GM12873 (cell line): ENCODE measurements around the gene SRA1.

Source experiments
- TF ChIP-seq, protein P1 (sequence below): IDR thresholded peaks from 2 replicates; pipeline ENCODE4 v1.5.1; 2012; ENCODE audit warnings: low read depth, mild to moderate bottlenecking, moderate library complexity, low read length, control low read depth; ENCODE audit not compliant: insufficient read depth; ENCODE audit errors: missing control alignments

Gene SRA1

DNA sequence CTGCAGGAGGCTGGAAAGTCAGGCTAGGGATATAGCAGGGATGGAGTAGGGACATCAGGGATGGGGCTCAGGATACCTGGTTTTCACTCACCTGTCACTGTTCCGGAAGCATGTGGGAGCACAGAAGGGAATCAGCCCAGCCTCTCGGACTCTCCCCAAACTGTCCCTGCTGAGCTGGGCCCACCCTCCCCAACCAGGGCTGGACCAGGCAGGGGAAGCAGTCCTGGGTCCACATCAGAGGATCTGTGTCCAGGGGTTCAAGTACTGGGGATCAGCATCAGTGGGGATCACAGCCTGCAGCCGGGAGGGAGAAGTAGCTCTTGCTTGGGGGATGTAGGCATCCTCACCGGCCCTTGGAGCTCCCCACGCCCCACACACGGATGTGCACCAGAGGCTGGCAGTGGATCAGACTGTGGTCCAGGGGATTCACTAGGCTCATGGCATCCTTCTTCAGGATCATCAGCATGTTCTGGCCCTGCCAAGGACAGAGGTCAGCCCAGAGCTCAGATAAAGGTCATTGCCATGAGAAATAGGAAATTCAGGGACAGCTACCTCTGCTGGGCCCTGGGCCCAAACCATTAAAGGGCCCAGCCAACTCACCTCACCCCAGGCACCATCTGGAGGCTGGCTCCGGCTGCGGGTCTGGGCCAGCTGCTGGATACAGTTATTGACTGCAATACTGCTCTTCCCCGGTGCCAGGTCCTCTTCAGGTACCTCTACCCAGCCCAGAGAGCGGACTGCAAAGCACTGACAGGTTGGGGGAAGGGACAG lies 4.7 kb upstream of the SRA1 start:
- TF ChIP-seq, protein P1, sequence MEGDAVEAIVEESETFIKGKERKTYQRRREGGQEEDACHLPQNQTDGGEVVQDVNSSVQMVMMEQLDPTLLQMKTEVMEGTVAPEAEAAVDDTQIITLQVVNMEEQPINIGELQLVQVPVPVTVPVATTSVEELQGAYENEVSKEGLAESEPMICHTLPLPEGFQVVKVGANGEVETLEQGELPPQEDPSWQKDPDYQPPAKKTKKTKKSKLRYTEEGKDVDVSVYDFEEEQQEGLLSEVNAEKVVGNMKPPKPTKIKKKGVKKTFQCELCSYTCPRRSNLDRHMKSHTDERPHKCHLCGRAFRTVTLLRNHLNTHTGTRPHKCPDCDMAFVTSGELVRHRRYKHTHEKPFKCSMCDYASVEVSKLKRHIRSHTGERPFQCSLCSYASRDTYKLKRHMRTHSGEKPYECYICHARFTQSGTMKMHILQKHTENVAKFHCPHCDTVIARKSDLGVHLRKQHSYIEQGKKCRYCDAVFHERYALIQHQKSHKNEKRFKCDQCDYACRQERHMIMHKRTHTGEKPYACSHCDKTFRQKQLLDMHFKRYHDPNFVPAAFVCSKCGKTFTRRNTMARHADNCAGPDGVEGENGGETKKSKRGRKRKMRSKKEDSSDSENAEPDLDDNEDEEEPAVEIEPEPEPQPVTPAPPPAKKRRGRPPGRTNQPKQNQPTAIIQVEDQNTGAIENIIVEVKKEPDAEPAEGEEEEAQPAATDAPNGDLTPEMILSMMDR: no peak

DNA sequence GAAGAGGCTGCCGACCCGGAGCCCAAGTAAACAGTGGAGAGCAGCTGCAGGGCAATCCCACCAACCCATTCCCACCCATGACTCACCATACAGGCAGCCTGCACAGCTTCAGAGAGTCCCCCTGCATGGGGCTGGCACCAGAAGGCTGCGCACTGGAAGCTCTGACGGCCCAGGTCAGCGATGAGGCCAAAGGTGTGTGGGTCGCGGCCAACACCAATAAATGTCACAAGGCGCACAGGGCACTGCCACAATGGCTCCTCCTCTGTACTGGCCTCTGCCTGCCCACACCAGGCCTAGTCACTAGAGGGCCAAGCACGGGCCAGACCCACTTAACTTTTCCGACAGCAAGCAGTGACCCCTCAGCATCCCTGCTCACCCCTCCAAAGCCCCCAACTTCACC lies 3.0 kb upstream of the SRA1 start:
- TF ChIP-seq, protein P1: no peak

DNA sequence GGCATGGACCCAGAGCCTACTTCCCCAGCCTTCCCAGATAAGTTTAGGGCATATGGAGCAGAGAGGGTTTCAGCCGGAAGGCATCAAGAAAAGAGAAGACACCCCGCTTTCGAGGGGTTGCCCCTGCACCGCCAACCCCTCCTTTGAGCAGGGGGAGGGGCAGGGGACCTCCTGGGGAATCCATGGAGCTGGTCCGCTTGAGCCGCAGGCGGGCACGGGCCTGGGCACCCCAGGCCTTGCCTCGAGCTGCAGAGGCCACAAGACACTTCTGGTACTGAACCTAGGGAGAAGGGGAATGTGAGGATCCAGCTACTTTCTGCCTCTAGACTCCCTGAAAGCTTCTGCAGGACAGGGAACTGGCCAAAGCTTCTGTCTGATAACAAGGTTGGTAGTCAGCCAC lies 1.3 kb upstream of the SRA1 start:
- TF ChIP-seq, protein P1: no peak

DNA sequence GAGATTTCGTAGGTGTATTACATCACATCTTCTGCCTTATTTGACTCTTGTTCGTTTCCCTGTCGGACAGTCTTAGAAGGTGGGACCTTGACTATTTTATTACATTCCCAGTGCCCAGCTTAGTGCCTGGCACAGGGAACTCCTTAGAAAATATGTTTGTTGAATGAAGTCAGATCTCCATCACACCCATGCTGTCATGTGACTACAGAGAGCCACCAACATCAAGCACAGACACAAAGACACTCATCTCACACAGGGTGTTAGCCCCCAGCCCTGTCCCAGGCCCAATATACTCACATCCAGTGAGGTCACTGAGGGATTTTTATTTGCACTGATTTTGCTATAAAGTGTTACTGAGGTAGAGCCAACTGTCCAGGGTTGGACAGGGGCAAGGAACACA lies 692 bp upstream of the SRA1 start:
- TF ChIP-seq, protein P1: no peak

DNA sequence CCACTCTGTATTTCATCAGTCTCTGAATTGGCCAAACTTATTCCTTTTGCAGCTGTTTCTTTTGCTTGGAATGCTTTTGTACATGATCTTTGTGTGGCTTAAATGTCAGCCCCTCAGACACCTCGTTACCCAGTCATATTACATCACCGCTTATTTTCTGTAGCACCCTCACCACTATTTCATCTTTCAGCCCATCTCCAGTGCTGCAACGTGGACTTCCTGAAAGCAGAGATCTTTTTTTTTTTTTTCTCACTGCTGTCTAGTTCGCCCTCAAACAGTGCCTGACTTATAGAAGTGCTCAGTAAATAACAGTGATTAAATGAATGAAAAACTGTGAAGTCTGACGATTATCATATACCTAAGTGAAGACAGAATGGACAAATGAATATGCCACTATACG lies 835 bp downstream of the SRA1 start:
- TF ChIP-seq, protein P1: no peak

DNA sequence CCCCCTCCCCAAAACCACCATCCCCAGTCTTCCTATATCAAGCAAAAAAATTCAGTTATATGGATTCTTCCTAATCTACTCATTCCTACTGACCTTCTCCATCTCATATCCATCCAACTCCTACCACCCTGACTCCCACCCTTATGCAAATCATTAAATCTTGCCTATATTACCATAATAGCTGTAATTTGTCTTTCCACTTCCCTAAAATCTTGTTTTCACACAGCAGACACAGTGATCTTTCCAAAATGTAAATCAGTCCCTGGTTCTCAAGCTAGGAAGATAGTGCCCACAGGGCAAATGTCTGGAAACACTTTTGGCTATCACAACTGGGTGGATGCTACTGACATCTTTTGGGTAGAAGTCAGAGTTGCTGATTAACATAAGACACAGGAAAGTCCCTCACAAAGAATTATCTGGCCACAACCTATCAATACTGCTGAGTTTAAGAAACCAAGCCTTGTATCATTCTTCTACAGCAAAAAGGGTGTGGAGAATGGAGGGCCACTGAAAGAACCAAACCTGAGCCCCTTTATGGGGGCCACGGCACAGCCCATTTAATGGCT lies 1.4 kb downstream of the SRA1 start:
- TF ChIP-seq, protein P1: no peak

DNA sequence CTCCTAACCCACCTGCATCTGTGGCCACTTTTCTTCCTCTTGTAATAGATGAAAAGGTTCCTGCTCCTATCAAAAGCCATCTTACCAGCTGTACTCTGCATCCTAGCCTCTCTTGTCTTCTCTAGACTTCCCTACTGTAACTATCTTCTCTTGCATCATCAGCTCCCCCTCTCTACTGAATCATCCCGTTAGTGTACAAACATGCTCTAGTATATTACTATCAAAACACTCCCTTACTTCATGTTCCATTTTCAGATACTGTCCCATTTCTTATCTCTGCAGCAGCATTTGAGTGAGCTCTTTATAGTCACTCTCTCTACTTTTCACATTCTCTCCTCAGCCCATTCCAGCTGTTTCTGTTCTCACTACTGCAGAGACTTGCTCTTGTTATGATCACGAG lies 2.8 kb downstream of the SRA1 start:
- TF ChIP-seq, protein P1: no peak
